Measurements from ENCODE around the gene SCMH1. TPM values are rescaled to one million over a fixed set of nuclear protein-coding genes. Genes with fewer than 3 reads are reported as not detected.
"Not testable (repeated sequence)": the region's sequence is repeated elsewhere in the genome, so short reads cannot be mapped to it uniquely, and the experiment has no call there.

SCMH1 gene
- total RNA-seq, 3 donors from 2014 or later, result 37.0 to 93.4 (median 53.4) TPM

DNA sequence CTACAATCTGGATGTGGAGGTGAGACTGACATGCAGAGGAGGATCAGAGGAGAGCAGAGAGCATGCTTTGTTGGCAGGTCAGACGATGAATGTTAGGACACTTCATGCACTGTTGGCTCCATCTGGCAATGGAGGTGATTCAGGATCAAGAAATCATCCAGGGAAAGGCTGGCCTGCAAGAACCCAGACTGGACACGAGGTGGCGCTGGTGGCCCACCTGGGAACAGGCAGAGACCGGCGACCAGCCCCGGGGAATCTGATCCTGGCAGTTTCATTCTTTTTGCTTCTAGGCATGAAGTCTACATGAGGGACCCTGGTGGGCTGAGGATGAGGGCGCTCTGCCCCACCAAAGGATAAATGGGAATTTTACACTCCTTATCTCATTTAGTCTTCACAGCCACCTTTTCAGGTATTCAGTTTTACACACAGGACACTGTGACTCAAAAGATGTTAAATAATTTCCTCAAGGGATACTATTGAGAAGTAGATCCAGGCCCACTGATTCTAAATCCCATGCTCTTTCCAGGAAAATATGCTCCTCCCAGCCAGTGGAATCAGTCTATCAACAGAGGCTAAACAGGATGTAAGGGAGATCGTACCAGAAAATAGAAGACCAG is 26.2 kb upstream of the SCMH1 start:
- no peak overlapping the region for H3K4me3 ChIP-seq
- intact Hi-C loops (cut with DNase I; ENCODE audit: low total_unique reads), result no loop called here
- H3K27ac ChIP-seq, result no peak overlapping the region
- H3K27me3 ChIP-seq, result no peaks in the 10 kb centered on the region
- H3K36me3 ChIP-seq, result no peaks in the 10 kb centered on the region
- H3K9me3 ChIP-seq, result no peaks in the 10 kb centered on the region
- peak; percentile 59 to 75 for DNase-seq (ENCODE audit: low spot score in 2 of 2)
- TF ChIP-seq POLR2AphosphoS5 (IDR thresholded peaks at IDR 0.05), result no peak
- TF ChIP-seq POLR2A (IDR thresholded peaks at IDR 0.05), result no peak
- TF ChIP-seq, protein P1, sequence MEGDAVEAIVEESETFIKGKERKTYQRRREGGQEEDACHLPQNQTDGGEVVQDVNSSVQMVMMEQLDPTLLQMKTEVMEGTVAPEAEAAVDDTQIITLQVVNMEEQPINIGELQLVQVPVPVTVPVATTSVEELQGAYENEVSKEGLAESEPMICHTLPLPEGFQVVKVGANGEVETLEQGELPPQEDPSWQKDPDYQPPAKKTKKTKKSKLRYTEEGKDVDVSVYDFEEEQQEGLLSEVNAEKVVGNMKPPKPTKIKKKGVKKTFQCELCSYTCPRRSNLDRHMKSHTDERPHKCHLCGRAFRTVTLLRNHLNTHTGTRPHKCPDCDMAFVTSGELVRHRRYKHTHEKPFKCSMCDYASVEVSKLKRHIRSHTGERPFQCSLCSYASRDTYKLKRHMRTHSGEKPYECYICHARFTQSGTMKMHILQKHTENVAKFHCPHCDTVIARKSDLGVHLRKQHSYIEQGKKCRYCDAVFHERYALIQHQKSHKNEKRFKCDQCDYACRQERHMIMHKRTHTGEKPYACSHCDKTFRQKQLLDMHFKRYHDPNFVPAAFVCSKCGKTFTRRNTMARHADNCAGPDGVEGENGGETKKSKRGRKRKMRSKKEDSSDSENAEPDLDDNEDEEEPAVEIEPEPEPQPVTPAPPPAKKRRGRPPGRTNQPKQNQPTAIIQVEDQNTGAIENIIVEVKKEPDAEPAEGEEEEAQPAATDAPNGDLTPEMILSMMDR (IDR thresholded peaks at IDR 0.05), result peak; percentile 87 to 97 (median 97)
- H3K4me1 ChIP-seq, result no peaks in the 10 kb centered on the region

DNA sequence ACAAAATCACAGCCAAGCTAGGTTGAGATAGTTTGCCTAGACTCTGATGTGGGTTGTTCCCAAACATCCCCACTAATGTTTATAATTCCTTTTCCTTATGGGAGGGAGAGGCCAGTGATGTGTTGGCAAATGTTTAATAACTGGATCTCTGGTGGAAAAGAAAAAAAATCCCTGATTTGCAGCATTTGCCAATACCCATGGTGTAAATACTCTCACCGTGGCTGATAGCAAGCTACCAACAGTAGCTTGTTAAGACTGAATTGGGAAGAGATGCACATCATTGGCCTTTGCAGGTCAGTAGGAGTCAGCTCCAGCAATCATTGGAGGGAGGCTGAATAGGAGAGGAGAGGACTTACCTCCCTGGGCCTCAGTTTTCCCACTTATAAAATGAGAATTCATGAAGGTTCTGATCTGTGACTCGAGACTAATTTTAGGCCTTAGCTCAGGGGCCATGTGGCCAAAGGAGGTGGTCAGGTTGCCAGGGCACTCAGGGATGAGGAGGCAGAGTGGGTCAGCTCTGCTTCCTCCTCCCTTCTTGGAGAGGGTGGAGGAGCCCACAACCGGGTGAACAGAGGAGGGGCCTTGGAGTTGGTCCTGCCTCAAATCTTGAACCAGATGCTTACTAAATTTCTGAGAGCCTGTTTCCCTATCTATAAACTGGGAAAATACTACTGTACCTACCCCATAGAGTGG is 20.0 kb upstream of the SCMH1 start:
- no peak for DNase-seq (ENCODE audit: low spot score in 2 of 2)
- intact Hi-C loops (cut with DNase I; ENCODE audit: low total_unique reads), result no loop called here
- H3K9me3 ChIP-seq, result no peaks in the 10 kb centered on the region
- no peaks in the 10 kb centered on the region for H3K4me1 ChIP-seq
- no peaks in the 10 kb centered on the region for H3K27me3 ChIP-seq
- H3K4me3 ChIP-seq, result no peak overlapping the region
- no peak overlapping the region for H3K27ac ChIP-seq
- TF ChIP-seq POLR2A (IDR thresholded peaks at IDR 0.05) (no peak), POLR2AphosphoS5 (IDR thresholded peaks at IDR 0.05) (no peak)
- TF ChIP-seq, protein P1 (IDR thresholded peaks at IDR 0.05), result no peak
- H3K36me3 ChIP-seq, result no peaks in the 10 kb centered on the region

DNA sequence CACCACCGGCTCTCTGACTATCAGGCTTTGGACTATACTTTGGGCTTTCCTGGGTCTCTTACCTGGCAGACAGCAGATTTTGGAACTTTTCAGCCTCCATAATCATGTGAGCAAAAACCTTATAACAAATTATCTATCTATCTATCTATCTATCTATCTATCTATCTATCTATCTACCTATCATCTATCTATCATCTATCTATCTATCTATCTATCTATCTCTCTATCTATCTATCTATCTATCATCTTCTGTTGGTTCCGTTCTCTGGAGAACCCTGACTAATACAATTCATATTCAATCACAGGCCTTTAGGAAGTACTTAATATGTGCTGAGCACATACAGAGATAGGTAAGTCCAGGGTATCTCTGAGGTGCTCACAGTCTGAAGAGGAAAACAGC is 18.7 kb upstream of the SCMH1 start:
- no peak overlapping the region for H3K4me3 ChIP-seq
- H3K9me3 ChIP-seq, result no peaks in the 10 kb centered on the region
- TF ChIP-seq POLR2AphosphoS5 (IDR thresholded peaks at IDR 0.05), result no peak
- TF ChIP-seq, protein P1 (IDR thresholded peaks at IDR 0.05), result no peak
- H3K27ac ChIP-seq, result no peak overlapping the region
- H3K36me3 ChIP-seq, result no peaks in the 10 kb centered on the region
- DNase-seq (ENCODE audit: low spot score in 2 of 2), result no peak
- intact Hi-C loops (cut with DNase I; ENCODE audit: low total_unique reads), result no loop called here
- H3K27me3 ChIP-seq, result no peaks in the 10 kb centered on the region
- no peaks in the 10 kb centered on the region for H3K4me1 ChIP-seq

DNA sequence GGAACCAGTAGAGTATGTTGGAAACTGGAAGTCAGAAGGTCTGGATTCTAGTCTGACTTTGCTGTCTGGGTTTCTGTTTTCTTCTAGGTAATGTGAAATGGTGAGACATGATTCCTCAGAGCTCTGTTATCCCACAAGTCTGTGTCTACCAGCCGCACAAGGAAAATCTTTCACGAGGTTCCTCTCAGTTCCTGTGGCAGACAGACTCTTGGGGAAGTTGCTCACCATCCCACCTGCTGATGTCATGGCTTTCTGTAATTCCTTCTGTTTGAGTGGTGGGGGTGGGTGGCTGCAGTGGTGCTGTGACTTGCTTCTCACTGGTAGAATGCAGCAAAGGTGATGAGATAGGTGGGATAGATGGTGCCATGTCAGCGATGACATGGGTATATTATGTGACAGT is 17.1 kb upstream of the SCMH1 start:
- intact Hi-C loops (cut with DNase I; ENCODE audit: low total_unique reads), result no loop called here
- Histone ChIP-seq H3K9me3 (no peaks in the 10 kb centered on the region), H3K27me3 (no peaks in the 10 kb centered on the region), H3K36me3 (no peaks in the 10 kb centered on the region), H3K27ac (no peak overlapping the region), H3K4me1 (no peaks in the 10 kb centered on the region), H3K4me3 (no peak overlapping the region)
- TF ChIP-seq, protein P1 (IDR thresholded peaks at IDR 0.05), result no peak
- TF ChIP-seq POLR2AphosphoS5 (IDR thresholded peaks at IDR 0.05) (no peak), POLR2A (IDR thresholded peaks at IDR 0.05) (no peak)
- DNase-seq (ENCODE audit: low spot score in 2 of 2), result no peak

DNA sequence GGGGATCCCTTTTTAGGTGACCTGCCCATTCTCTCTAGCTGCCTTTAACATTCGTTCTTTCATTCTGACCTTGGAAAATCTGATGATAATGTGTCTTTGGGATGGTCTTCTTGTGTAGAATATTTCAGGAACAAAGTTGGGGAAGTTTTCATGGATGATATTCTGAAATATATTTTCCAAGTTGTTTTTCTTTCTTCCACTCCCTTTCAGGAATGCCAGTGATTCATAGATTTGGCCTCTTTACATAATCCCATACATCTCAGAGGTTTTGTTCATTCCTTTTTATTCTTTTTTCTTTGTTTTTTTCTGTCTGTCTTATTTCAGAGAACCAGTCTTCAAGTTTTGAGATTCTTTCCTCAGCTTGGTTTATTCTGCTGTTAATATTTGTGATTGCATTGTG is 13.9 kb upstream of the SCMH1 start:
- no peak for DNase-seq (ENCODE audit: low spot score in 2 of 2)
- Histone ChIP-seq H3K27ac (no peak overlapping the region), H3K4me1 (no peaks in the 10 kb centered on the region), H3K4me3 (no peak overlapping the region), H3K36me3 (no peaks in the 10 kb centered on the region), H3K27me3 (no peaks in the 10 kb centered on the region), H3K9me3 (no peaks in the 10 kb centered on the region)
- TF ChIP-seq POLR2AphosphoS5 (IDR thresholded peaks at IDR 0.05) (no peak), POLR2A (IDR thresholded peaks at IDR 0.05) (no peak)
- TF ChIP-seq, protein P1 (IDR thresholded peaks at IDR 0.05), result no peak
- intact Hi-C loops (cut with DNase I; ENCODE audit: low total_unique reads), result no loop called here

DNA sequence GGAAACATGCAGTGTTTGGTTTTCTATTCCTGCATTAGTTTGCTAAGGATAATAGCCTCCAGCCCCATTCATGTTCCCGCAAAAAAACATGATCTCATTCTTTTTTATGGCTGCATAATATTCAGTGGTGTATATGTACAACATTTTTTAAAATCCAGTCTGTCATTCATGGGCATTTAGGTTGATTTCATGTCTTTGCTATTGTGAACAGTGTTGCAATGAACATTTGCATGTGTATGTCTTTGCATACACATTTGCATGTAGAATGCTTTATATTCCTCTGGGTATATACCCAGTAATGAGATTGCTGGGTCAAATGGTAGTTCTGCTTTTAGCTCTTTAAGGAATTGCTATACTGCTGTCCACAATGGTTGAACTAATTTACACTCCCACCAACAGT is 9.0 kb upstream of the SCMH1 start:
- intact Hi-C loops (cut with DNase I; ENCODE audit: low total_unique reads); DNase-seq (ENCODE audit: low spot score in 2 of 2); H3K27me3 ChIP-seq; H3K9me3 ChIP-seq; H3K4me3 ChIP-seq; H3K36me3 ChIP-seq; H3K4me1 ChIP-seq; H3K27ac ChIP-seq: not testable (repeated sequence)

Measured in breast epithelium (tissue), 4 donors.